Sciatic nerve (tissue), 2 donors: Measurements from ENCODE around the gene SPAG17. TPM values are rescaled to one million over a fixed set of nuclear protein-coding genes. Genes with fewer than 3 reads are reported as not detected.
"Not testable (repeated sequence)": the region's sequence is repeated elsewhere in the genome, so short reads cannot be mapped to it uniquely, and the experiment has no call there.

Source experiments
- ATAC-seq: fragments of 200-7000 bp; cut with Tn5 transposase; one replicate; pipeline ENCODE4 v1.9.1; 2020; ENCODE audit warnings: mild to moderate bottlenecking, moderate library complexity
- DNase-seq: peaks from one replicate; pipeline ENCODE4 v3.0.0-alpha.2; 2020; ENCODE audit warnings: low spot score
- intact Hi-C: fragments of 100-400 bp; cut with DNase I; formaldehyde crosslinking; loops from one replicate; pipeline ENCODE4 v1.14.2; 2022
- total RNA-seq: library from RNA; stranded (reverse); fragmentation: NEBNext Ultra II Directional; extraction: Animal tissue kit (Norgen Biotek cat#: 25700); gene quantifications from one replicate; pipeline ENCODE4 v1.2.1, GENCODE V29; 2021
- donor health status: DM: no; HTN: no; CAD: no.
- donor health status: DM: no; HTN: no; CAD: no.

SPAG17 gene
- total RNA-seq, 1 donor from 2014 or later, result 0.89 TPM

DNA sequence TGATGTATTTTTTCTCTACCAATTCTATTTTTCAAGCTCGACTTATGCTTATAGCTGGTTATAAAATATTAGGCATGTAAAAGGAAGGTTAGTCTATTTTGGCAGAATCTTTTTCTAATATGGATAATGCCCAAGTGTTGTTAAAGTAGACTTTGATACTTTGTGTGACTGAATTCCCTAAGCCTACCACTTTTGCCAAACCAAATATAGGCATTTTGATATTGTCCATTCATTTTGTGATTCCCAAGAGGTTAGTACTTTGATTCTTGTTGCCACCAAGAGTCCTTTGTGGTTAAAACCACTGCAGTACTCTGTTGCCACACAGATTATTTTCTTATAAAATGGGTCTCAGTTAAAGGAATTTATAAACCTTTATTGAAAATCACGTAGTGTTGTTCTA, 251.3 kb downstream of the SPAG17 start:
- intact Hi-C loops, result no loop called here
- ATAC-seq (no peak), DNase-seq (no peak)

DNA sequence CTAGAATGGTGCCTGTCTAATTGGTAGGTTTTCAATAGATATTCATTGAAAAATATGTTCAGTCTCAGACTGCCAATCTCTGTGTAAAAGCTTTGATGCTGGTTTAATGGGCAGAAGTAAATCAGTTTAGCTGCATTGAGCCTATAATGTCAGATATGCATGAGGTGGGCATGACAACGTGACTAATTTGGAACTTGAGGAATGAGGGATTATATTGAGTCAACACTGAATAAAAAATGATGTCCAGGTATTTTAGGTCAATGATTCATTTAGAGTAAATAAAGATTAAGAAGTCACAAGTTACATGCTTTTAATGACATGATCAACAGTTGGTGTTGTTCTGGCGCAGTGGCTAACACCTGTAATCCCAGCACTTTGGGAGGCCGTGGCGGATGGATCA, 252.5 kb downstream of the SPAG17 start:
- intact Hi-C loops, result no loop called here
- ATAC-seq (no peak), DNase-seq (no peak)

DNA sequence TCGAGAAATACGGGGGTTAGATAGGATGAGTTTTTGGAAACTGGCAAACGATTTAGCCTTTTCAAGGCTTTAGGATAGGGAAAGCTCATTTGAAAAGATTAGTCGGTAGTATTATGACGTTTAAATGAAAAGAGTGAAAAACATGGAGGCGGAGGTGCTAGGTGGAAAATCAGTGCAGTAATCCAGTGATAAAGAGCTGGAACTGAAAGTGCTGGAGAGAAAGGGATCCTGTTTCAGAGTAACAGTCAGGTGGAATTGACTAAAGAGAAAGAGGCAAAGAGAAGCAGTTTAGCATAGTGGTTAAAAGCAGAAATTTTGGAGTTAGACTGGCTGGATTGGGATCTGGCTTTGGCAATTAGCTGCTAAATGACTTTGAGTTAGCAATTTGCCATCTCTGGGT, 254.5 kb downstream of the SPAG17 start:
- ATAC-seq, result no peak
- intact Hi-C loops, result no loop called here
- DNase-seq, result no peak

DNA sequence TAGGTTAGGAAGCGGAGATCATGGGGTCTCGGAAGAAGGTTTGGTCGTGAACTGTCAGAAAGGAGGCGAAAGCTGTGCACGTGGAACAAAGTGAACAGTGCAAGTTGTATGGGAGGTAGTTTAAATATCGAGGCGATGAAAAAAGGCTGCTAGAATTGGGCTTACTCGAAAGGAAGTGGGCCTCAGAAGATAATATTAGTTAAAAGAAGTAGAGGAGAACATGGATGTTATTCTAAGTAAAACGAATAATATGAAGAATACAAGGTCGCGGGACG, 254.9 kb downstream of the SPAG17 start:
- DNase-seq (no peak), ATAC-seq (no peak)
- intact Hi-C loops, result no loop called here

- peak; percentile 100 for ATAC-seq
- intact Hi-C loops, result no loop called here
- peak; percentile 97 for DNase-seq
Observed at GRCh38 chr1:117929343-117930172, 255.5 kb downstream of the SPAG17 start, which contains the start of the genes GDAP2 and WDR3. Gene GDAP2, minus strand, starts transcription at chr1:117929621. Its CDS starts 9,264 bp downstream, at chr1:117920357. Gene WDR3, plus strand, starts transcription at chr1:117929739. Its CDS starts 3,581 bp downstream, at chr1:117933320.

GRCh38 chr1:117928881-117929342, 256.1 kb downstream of the SPAG17 start:
- ATAC-seq, result peak; percentile 78
- DNase-seq, result no peak
- intact Hi-C loops, result no loop called here

- DNase-seq (no peak), ATAC-seq (no peak)
- intact Hi-C loops, result no loop called here
Observed at GRCh38 chr1:117925981-117926380, 259.0 kb downstream of the SPAG17 start.

DNA sequence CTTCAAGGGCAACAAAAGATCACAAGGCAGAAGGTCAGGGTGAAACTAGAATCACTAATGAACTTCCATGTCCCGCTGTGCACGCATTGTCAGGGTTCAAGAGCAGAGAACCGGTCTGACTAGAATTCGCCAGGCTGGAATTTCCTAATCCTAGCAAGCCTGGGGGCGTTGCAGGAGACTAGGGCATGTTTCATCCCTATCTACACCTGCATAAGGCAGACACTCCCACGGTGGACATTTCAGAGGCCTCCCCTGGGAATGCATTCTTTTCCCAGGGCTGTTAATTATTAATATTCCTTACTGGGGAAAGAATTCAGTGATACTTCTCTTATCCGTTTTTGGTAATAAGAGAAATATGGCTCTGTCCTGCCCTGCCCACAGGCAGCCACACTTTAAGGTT, 262.3 kb downstream of the SPAG17 start:
- ATAC-seq, intact Hi-C loops, DNase-seq: not testable (repeated sequence)

GRCh38 chr1:117921991-117922390, 263.0 kb downstream of the SPAG17 start:
- intact Hi-C loops, result no loop called here
- ATAC-seq, result no peak
- no peak for DNase-seq

DNA sequence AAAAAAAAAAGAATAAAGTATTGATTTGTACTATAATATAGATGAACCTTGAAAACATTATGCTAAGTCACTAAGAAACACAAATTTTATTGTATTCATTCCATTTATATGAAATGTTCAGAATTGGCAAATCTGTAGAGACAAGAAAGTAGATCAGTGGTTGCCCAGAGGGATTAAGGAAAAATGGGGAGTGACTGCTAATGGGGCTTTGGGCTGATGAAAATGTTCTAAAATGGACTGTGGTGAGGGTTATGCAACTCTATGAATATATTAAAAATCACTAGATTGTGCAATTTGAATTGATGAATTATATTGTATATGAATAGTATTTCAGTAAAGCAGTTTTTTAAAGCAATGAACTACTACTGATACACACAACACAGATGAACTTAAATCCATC, 265.7 kb downstream of the SPAG17 start:
- DNase-seq (no peak), ATAC-seq (no peak)
- intact Hi-C loops, result no loop called here

DNA sequence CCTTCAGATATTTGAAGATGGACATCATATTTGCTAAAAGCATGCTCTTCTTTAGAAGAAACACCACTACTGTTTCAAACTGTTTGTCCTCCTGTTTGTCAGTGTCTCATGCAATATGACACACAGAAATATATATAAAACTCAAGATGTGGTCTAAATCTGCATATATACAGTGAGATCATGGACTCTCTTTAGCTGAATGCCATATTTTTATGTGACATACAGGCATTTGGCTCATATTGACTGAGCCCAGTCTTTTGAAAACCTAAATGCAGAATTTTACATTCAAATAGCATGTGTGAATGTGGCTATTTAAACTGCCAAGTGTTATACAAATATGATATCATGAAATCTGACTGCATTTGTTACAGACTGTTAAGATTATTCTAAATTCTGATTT, 274.0 kb downstream of the SPAG17 start:
- DNase-seq (no peak), ATAC-seq (no peak)
- intact Hi-C loops, result no loop called here

DNA sequence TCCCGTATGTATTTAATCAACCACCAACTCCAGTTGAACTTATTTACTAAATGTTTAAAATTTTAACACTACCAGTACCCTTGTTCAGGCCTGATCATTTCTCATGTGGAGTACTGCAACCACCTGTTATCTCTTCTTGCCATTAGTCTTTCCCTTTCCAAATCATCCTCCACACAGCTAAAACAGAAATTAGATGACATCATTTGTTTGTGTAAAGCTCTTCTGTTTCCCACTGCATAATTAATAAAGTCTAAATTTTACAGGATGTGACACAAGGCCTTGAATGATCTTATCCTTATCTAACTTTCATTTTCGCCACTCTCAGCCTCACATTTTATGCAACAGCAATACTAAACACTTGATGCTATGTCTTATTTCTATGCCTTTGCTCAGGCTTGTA, 280.0 kb downstream of the SPAG17 start:
- DNase-seq (no peak), ATAC-seq (no peak)
- intact Hi-C loops, result no loop called here

DNA sequence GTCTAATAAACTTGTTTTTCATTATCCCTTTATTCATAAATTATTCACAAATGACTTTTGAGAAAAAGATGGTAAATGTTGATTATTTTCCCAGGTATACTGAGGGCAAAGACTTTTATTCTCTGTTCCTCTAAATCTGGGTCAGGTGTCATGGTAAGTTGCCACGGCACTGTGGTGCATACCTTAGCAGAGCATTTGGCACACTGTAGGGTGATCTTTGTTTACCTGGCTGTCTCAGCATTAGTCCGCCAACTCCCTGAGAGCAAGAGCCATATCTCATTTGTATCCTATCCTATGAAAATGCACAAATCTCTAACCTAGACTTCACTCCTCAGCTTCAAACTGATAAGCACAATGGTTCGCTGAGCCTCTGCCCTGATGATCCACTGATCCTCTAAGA, 280.5 kb downstream of the SPAG17 start:
- no peak for ATAC-seq
- no peak for DNase-seq
- intact Hi-C loops, result no loop called here
